Fibroblast of skin of back (primary cell): ENCODE measurements around the gene PCDHGA1.
A peak's percentile ranks its signal among the peaks of the same experiment; 100 is the strongest.

Experiments
- DNase-seq: peaks from one replicate; pipeline ENCODE4 v3.0.0-alpha.2; 2013

PCDHGA1 gene

DNA sequence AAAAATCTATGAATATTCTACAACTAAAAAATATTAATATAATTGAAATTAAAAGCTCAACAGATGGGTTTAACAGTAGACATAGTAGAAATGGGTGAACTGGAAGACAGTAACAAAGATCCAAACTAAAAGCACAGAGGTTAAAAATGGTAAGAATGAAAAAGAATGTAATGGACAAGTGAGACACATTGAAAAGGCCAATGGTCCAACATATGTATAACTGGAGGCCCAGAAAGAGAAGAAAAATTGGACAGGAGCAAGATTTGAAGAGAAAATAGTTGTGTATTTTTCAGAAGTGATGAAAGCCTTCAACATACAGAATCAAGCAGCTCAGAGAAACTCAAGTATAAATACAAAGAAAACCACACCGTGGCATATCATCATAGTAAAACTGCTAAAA, 217.2 kb downstream of the PCDHGA1 start:
- no peak for DNase-seq

DNA sequence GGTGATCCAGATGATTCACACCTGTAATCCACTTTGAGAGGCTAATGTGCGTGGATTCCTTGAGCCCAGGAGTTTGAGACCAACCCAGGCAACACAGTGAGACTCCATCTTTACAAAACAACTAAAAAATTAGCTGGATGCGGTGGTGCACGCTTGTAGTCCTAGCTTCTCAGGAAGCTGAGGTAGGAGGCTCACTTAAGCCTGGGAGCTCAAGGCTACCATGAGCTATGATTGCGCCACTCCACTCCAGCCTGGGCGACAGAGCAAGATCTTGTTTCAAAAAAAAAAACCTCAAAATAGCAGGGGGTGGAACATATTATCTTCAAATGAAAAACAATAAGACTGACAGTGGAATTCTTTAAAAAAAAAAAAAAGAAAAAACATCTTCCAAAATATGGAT, 217.6 kb downstream of the PCDHGA1 start:
- DNase-seq: no peak

DNA sequence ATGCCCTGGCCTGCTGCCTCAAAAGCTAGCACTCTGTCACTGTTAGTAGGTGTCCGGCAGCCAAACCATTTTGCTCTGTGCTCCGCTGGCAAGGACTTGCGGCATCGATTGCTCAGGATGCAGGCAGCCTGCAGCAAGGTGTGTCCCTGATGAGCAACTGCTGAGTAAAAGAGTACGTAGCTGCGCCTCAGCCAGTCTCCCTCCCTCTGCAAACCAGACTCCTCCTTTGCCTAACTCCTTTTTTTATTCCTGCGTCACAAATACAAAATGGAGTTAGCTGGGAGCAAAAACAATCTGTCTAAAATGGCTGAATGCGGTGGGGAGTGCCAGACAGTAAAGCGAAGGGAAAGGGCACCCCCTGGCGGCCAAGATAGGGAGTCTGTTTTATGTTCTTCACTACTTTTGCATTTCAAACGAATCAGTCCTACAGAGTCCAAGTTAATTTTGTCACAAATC, 227.4 kb downstream of the PCDHGA1 start:
- DNase-seq: peak; percentile 99

DNA sequence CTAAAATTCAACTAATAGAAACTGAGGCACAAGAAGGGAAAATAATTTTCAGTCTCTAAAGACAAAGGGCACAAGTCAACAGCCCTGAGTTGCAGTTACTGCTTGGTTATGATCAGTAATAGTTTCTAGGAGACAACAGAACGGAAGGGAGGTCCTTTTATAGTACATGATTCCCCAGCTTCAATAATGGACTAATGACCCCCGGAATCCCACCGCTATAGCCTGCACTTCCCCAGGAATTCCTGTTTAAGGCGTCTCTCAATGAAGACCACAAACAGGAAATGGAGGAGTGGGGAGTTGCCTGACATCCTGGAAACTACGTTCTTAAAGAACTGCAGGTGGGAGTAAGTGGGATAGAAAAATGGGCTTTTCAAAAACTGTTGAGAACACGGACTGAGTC, 227.8 kb downstream of the PCDHGA1 start:
- DNase-seq: peak; percentile 11

DNA sequence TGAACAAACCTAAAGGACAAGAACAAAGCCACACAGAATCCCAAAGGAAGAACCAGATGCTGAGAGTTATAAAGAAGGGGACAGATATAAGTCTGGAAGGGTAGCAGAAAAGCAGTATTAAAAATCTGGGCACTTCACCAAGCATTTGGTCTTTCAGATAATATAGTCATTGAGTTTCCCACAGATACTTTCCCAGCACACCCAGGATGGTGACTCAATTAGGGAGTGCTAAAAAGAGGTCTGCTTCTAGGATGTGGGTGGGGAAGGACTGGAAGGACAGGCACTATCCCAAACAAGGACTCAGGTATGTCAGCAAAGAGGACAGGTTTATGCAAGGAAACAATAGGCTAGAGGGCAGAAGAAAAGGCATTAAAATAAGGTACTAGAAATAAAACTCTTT, 229.1 kb downstream of the PCDHGA1 start:
- DNase-seq: peak; percentile 70

DNA sequence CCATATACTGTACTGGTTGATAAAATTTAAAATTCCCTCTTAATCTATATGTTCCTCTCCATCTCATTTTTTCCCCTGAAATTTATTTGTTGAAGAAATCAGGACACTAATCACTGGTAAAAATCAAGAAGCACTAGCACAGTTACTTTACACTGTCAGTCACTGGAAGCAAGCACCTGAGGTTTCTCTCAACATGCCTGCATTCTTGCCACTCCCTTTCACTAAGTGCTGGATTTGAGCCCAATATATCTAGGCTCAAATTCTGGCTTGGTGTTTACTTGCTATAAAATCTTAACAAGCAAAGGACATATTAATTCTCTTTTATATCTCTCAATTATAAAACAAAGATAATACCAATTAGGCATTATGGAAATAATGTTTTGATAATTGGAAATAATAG, 229.8 kb downstream of the PCDHGA1 start:
- peak; percentile 18 for DNase-seq

DNA sequence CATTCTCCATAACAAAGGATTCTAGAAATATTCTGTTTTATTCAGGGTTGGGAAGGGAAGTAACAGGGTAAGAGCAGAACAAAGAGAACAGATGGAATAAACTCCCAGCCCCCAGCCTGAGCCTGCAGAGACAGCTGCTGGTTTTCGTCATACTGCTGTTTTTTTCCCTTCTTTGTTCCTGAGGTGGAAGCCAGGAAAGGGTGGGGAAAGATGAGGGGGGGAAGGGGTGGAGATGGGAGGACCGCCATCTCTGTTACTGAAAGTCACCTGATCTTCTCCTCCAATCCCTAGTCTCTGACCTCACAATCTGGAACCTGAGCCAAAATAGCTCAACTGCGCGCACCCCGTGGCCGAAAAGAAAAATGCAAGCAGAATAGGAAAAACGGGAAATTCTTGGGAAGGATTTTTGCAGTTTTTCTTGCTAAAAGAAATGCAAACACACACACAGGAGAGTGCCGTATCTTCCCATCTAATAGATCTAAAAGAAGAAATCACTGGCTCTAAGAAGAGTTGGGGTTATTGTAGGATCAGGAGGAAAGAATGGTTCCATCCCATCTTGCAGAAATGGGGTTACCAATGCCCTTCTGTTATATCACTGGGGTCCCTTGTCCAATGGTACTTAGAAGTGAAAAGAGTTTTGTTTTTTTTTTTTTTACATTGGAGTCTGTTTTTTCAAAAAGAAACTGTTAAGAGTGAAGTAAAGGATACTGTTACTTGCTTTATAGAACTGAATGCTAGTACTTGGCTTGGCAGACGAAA, 230.6 kb downstream of the PCDHGA1 start:
- DNase-seq: peak; percentile 98
